Dermis blood vessel endothelial cell (primary cell): ENCODE results near the gene FPR3. TPM values are rescaled to one million over a fixed set of nuclear protein-coding genes. Genes with fewer than 3 reads are reported as not detected.
"Not testable (repeated sequence)": the region's sequence is repeated elsewhere in the genome, so short reads cannot be mapped to it uniquely, and the experiment has no call there.

Source experiments
- DNase-seq: peaks from one replicate; pipeline ENCODE4 v3.0.0; 2010
- total RNA-seq: library from RNA; depleted of rRNA; stranded (reverse); fragments of >200 nt; gene quantifications from 2 replicates; pipeline ENCODE4 v1.2.3, GENCODE V29; 2014

Gene FPR3, protein sequence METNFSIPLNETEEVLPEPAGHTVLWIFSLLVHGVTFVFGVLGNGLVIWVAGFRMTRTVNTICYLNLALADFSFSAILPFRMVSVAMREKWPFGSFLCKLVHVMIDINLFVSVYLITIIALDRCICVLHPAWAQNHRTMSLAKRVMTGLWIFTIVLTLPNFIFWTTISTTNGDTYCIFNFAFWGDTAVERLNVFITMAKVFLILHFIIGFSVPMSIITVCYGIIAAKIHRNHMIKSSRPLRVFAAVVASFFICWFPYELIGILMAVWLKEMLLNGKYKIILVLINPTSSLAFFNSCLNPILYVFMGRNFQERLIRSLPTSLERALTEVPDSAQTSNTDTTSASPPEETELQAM
- not detected in 2 replicates for total RNA-seq

DNA sequence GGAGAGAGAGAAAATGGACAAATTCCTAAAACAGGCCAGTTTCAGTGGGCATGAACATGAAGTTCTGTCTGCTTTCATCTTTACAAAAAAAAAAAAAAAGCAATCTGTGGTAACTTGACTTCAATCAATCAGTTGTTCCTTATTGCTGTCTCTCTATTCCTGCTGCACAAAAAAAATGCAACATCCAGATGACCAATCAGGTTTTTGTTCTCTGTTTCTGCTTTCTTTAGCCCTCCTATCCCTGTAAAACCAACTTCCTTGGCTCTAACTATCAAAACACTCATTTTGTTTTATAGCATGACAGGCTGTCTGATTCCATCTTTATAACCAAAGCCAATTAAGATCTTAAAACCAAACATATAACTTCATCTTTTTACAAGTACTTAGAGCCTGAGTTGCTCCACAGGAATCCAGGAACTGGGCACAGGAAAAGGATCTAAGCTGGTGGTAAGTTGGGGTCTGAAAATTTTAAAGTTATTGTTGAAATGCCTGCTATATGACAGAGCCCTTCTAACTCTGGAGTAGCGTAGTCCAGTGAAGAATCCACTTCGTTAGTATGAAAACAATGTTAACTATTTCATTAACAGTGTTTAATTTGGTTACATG is at the start of gene FPR3:
Gene FPR3, plus strand, starts transcription at position 273 of the 606 bp plus-strand sequence. CDS start 28,592 bp downstream, outside the sequence.
- DNase-seq = no peak

GRCh38 chr19:51746731-51747130 is 48.2 kb upstream of the FPR3 start:
- no peak for DNase-seq

GRCh38 chr19:51749979-51750378 is 45.0 kb upstream of the FPR3 start:
- no peak for DNase-seq

DNA sequence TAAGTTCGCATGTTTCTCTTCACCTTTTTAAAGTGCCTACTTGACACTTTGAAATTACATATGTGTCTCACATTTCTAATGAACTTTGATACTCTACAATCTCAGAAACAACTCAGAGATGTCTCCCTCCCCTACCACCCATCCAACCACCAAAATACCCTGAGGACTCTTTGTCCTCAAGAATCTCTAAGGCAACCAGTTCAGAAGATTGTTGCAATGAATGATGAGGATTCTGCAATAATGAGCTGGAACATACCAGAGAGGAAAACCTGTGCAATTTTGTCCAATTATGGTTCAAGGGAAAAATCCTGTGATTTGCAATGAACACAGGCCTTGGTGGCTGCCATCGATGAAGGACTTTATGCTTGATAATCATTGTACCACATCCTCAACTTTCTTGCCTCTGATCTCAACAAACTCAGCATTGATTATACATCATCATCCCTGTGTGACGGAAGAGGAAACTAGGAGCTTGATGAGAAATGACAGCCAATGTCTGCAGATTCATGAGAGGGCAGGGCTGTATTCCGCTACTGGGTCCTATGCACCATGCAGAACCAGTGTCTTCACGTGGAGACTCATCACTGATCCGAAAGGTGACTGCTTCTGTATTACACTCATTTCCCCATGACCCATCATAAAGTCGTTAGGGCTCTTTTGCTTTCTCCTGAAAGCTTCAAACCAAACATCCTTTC is 44.4 kb upstream of the FPR3 start:
- no peak for DNase-seq

- no peak for DNase-seq
Measured at GRCh38 chr19:51751655-51752054, 43.3 kb upstream of the FPR3 start, which contains the start of gene FPR1. TSS of gene FPR1 (minus strand) at chr19:51751878. CDS start at chr19:51746994, 4,884 bp downstream.

GRCh38 chr19:51754109-51754508 is 40.8 kb upstream of the FPR3 start:
- DNase-seq = no peak

DNA sequence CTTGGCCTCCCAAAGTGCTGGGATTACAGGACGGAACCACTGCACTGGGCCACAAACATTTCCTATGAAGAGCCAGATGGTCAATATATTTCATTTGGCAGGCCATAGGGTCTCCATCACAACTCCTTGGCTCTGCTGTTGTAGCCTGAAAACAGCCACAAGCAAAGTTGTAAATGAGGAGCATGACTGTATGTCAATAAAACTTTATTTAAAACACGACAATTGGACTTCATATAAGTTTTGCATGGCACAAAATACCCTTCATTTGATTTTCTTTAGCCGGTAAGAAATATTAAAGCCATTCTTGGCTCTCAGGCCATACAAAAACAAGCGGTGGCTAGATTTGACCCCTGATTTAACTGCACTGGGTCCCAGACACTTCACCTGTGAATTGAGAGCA is 40.2 kb upstream of the FPR3 start:
- DNase-seq = no peak

GRCh38 chr19:51755571-51755970 is 39.4 kb upstream of the FPR3 start:
- DNase-seq = no peak

DNA sequence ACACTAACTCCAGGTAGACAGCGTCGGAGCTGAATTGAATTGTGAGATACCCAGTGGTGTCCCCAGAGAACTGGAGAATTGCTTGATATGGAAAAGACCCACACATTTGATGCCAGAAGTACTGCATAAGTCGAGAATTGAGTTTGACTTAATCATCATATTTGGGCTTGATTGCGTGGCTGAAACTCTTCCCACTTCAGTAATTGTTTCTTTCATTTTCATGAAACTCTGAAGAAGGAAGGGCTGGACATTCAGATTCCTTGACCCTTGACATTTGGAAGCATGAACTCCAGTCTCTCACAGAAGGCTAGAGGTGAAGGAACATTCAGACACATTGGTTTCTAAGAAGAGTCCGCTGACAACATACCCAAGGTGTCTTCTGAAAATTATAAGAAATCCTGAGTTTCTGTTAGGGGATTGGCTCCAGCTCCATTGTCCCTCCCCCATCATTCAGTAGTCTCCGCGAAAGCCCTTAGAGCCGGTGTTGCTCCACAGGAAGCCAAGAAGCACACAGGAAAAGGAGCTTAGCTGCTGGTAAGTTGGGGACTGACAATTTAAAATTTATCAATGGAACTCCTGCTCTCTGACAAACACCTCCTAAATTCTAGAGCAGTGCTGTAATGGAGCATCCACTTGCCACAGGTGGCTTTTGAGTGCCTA is 34.1 kb upstream of the FPR3 start, which contains the start of gene FPR2:
Gene FPR2, plus strand, starts transcription at position 484 of the 660 bp plus-strand sequence. CDS start 7,479 bp downstream, outside the sequence.
- no peak for DNase-seq

GRCh38 chr19:51761696-51762095 is 33.3 kb upstream of the FPR3 start:
- DNase-seq = no peak

DNA sequence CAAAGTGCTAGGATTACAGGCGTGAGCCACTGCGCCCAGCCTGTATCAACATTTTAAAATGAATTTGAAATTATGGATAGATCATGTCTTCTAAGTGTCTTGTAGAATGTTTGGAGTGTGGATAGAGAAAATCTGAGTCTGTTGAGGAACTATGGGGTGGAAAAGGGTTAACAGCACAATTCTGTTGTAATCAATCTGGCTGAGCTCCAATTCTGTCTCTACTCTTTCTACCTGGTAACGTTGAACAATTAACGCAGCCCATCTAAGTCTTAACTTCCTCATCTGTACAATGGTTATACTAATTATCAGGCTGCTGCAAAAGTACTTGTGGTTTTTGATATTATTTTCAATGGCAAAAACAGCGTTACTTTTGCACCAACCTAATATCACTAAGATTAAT is 29.9 kb upstream of the FPR3 start:
- DNase-seq = no peak

DNA sequence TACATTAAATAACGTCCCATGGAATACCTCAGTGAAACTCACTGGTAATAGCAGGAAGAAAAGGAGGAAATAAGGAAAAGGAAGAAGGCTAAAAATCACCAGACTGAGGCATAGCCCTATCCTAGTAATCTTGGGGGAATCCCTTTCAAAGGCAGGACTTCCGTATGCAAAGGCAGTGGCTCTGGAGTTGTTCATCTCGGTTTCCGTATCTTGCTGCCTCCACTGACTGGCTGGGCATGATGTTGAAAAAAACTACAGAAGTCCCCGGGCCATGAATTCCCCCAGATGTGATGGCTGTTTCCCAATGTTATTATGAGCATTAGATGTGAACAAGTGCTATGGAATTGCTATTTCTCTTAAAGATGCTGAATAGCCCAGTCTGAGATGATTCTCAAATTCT is 28.5 kb upstream of the FPR3 start:
- DNase-seq = no peak

GRCh38 chr19:51771376-51772130 is 23.4 kb upstream of the FPR3 start:
- no peak for DNase-seq

DNA sequence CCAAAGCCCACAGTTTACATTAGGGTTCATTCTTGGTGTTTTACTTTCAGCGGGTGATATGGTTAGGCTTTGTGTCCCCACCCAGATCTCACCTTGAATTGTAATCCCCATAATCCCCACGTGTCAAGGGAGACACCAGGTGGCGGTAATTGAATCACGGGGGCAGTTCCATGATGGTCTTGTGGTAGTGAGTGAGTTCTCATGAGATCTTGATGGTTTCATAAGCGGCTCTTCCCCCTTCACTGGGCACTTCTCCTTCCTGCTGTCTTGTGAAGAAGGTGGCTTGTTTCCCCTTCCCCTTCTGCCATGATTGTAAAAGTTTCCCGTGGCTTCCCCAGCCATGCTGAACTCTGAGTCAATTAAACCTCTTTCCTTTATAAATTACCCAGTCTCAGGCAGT is 22.0 kb upstream of the FPR3 start:
- DNase-seq = no peak

GRCh38 chr19:51776561-51776960 is 18.4 kb upstream of the FPR3 start:
- not testable (repeated sequence) for DNase-seq

DNA sequence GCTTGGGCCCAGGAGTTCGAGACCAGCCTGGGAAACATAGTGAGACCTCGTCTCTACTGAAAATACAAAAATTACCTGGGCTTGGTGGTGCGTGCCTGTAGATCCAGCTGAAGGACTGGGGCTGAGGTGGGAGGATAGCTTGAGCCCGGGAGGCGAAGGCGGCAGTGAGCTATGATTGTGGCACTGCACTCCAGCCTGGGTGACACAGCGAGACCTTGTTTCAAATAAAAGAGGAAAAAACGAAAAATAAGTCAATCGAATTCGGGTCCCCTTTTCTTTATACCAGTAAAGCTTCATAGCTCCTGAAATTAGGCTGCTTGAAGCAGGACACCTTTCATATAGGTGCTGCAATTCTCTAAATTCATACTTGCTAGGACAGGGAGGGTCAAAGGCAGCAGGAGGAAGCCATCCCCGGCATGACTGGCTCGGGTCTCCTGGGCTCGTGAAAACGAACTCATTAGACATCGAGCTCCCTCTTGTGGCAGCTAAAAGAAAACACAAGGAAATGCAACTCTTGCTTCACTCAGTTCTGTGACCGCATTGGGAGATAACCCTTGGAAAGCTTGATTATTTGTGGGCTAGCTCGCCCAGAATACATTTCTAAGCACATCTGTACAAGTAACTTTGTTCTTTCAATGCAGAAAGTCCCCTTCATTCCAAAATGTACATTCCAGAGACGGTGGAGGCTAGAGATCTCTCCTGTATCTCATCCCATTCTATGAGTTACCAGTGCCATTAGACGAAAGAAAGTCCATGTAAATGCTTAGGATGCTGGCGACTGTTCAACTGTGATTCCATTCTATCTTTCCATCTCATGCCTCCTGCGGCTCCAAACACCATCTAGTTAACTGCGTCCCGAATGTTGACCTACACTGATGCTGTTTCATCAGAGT is 17.1 kb upstream of the FPR3 start:
- peak; percentile 88 for DNase-seq

DNA sequence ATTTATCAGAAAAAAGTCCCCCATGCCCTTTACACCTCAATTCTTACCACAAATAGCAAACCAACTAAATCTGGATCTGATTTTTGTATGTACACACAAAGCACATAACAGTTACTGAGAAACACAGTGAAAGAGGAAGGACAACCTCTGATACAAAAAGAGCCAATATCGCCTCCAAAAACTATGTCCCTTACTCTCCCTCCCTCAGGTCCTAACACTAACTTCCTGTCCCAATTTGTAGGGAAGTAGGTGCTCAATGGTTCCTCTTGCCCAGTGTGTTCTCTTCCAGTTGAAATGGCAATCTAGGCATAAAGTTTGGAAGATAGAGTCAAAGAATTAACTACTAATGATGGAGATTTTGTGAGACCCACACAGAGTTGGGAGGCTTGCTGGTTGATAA is 15.8 kb upstream of the FPR3 start:
- no peak for DNase-seq

DNA sequence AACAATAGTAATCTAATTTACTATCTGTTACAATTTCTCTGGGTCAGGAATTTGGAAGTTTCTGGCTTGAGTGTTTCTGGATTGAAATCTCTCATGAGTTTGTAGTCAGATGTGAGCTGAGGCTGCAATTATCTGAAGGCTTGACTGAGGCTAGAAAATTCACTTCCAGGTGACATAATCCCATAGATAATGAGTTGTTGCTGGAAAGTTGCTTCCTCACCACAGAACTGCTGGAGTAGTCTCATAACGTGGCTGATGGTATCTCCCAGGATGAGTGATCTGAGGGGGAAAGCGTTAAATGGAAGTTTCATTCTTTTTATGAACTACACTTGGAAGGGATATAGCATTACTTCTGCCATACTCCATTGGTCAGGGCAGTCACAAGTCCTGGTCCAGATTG is 15.3 kb upstream of the FPR3 start:
- no peak for DNase-seq

- no peak for DNase-seq
Measured at GRCh38 chr19:51780270-51780669, 14.7 kb upstream of the FPR3 start.

GRCh38 chr19:51781999-51782398 is 13.0 kb upstream of the FPR3 start:
- no peak for DNase-seq

DNA sequence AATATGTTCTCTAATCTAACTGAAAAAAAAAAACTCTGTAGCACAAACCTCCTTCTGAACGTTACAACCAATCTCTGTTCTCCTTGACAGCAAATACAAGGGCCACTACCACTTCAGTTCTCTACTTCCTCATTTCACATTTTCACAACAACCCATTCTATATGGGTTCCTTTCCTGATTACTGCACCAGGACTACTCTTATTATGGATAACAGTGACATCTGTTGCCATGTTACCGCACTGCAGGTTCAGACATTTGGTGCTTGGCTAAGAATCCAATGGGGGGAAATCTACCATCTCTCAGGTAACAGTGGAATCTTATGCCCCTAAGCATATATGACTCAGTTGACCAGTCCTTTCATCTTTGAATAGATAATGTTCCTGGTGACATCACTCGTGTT is 11.6 kb upstream of the FPR3 start:
- DNase-seq = peak; percentile 13
